H9 (cell line): ENCODE data around the gene CYGB. TPM values are rescaled to one million over a fixed set of nuclear protein-coding genes. Genes with fewer than 3 reads are reported as not detected.

Experiments used
- DNase-seq: peaks from one replicate; pipeline ENCODE4 v3.0.0-alpha.2; 2017
- H2AFZ ChIP-seq: one replicate; pipeline ENCODE4 v1.6.1; 2013; ENCODE audit warnings: mild to moderate bottlenecking, low read length, control low read depth, moderate library complexity
- H2AK5ac ChIP-seq: 2 replicates; pipeline ENCODE4 v1.6.1; 2013; ENCODE audit warnings: low read length, control low read depth, mixed read lengths; ENCODE audit not compliant: insufficient read length
- H2BK120ac ChIP-seq: one replicate; pipeline ENCODE4 v1.6.1; 2013; ENCODE audit warnings: low read depth, mild to moderate bottlenecking, low read length, control low read depth, inconsistent platforms; ENCODE audit not compliant: poor library complexity, severe bottlenecking
- H2BK12ac ChIP-seq: 2 replicates; pipeline ENCODE4 v1.6.1; 2013; ENCODE audit warnings: low read length, control low read depth, mixed read lengths, low read depth; ENCODE audit not compliant: insufficient read length
- H2BK15ac ChIP-seq: 2 replicates; pipeline ENCODE4 v1.6.1; 2013; ENCODE audit warnings: low read depth, low read length, control low read depth
- H2BK20ac ChIP-seq: one replicate; pipeline ENCODE4 v1.6.1; 2013; ENCODE audit warnings: low read depth, mild to moderate bottlenecking, low read length, control low read depth, inconsistent platforms; ENCODE audit not compliant: poor library complexity, severe bottlenecking
- H2BK5ac ChIP-seq: 2 replicates; pipeline ENCODE4 v1.6.1; 2013; ENCODE audit warnings: low read length, control low read depth, mixed read lengths; ENCODE audit not compliant: insufficient read length
- H3K14ac ChIP-seq: 2 replicates; pipeline ENCODE4 v1.6.1; 2013; ENCODE audit warnings: low read length, control low read depth; ENCODE audit not compliant: insufficient read depth
- H3K18ac ChIP-seq: 2 replicates; pipeline ENCODE4 v1.6.1; 2013; ENCODE audit warnings: low read depth, mild to moderate bottlenecking, mixed read lengths, low read length, control low read depth; ENCODE audit not compliant: insufficient read length
- H3K23ac ChIP-seq: 2 replicates; pipeline ENCODE4 v1.6.1; 2013; ENCODE audit warnings: low read length, control low read depth, mixed read lengths, low read depth; ENCODE audit not compliant: insufficient read length
- H3K23me2 ChIP-seq: 2 replicates; pipeline ENCODE4 v1.6.1; 2013; ENCODE audit warnings: low read depth, mild to moderate bottlenecking, mixed read lengths, low read length, control low read depth; ENCODE audit not compliant: insufficient read length, poor library complexity, severe bottlenecking
- H3K27ac ChIP-seq: 2 replicates; pipeline ENCODE4 v1.5.1; 2013; ENCODE audit warnings: low read length, control low read depth, mixed read lengths, low read depth; ENCODE audit not compliant: insufficient read length
- H3K27me3 ChIP-seq: 2 replicates; pipeline ENCODE4 v1.6.1; 2013; ENCODE audit warnings: low read length, control low read depth, inconsistent platforms; ENCODE audit not compliant: insufficient read depth
- H3K4ac ChIP-seq: 2 replicates; pipeline ENCODE4 v1.6.1; 2013; ENCODE audit warnings: low read depth, mild to moderate bottlenecking, control low read depth, inconsistent platforms, low read length, moderate library complexity
- H3K4me1 ChIP-seq: 2 replicates; pipeline ENCODE4 v1.6.1; 2013; ENCODE audit warnings: low read length, control low read depth, inconsistent platforms; ENCODE audit not compliant: insufficient read depth
- H3K4me2 ChIP-seq: 2 replicates; pipeline ENCODE4 v1.6.1; 2013; ENCODE audit warnings: low read length, control low read depth, mixed read lengths; ENCODE audit not compliant: insufficient read length, insufficient read depth
- H3K56ac ChIP-seq: 2 replicates; pipeline ENCODE4 v1.6.1; 2013; ENCODE audit warnings: low read depth, mild to moderate bottlenecking, mixed read lengths, low read length, control low read depth; ENCODE audit not compliant: insufficient read length
- H3K79me1 ChIP-seq: 2 replicates; pipeline ENCODE4 v1.6.1; 2013; ENCODE audit warnings: low read depth, mild to moderate bottlenecking, moderate library complexity, low read length, control low read depth, inconsistent platforms; ENCODE audit not compliant: insufficient read depth, poor library complexity, severe bottlenecking
- H3K79me2 ChIP-seq: 2 replicates; pipeline ENCODE4 v1.6.1; 2013; ENCODE audit warnings: low read length, control low read depth, inconsistent platforms; ENCODE audit not compliant: insufficient read depth
- H3K9ac ChIP-seq: 2 replicates; pipeline ENCODE4 v1.6.1; 2013; ENCODE audit warnings: low read length, control low read depth, mixed read lengths; ENCODE audit not compliant: insufficient read length; ENCODE audit errors: extremely low read depth
- H3K9me3 ChIP-seq: one replicate; pipeline ENCODE4 v1.6.1; 2013; ENCODE audit warnings: low read depth, low read length, inconsistent platforms; ENCODE audit not compliant: control insufficient read depth
- H3T11ph ChIP-seq: one replicate; pipeline ENCODE4 v1.6.1; 2013; ENCODE audit warnings: mild to moderate bottlenecking, low read length, control low read depth, inconsistent platforms
- H4K20me1 ChIP-seq: one replicate; pipeline ENCODE4 v1.6.1; 2013; ENCODE audit not compliant: control insufficient read depth, insufficient read length, insufficient read depth
- H4K5ac ChIP-seq: 2 replicates; pipeline ENCODE4 v1.6.1; 2013; ENCODE audit warnings: low read depth, mild to moderate bottlenecking, mixed read lengths, low read length, control low read depth; ENCODE audit not compliant: insufficient read length
- H4K8ac ChIP-seq: replicated peaks from 2 replicates; pipeline ENCODE4 v1.6.1; 2013; ENCODE audit warnings: low read length, control low read depth, mixed read lengths, low read depth; ENCODE audit not compliant: insufficient read length
- H4K91ac ChIP-seq: 2 replicates; pipeline ENCODE4 v1.6.1; 2013; ENCODE audit warnings: low read depth, mild to moderate bottlenecking, moderate library complexity, mixed read lengths, low read length, control low read depth; ENCODE audit not compliant: insufficient read length
- H3K27ac Mint-ChIP-seq, 3 experiments: 2 replicates in 2 of 3; 3 replicates in 1 of 3; pipeline ENCODE4 v1.8.0; 2020 to 2021; ENCODE audit warnings: mixed read lengths in 3 of 3, mild to moderate bottlenecking in 1 of 3, moderate library complexity in 1 of 3
- H3K27me3 Mint-ChIP-seq: 2 replicates; pipeline ENCODE4 v1.8.0; 2021; ENCODE audit warnings: low read depth, mild to moderate bottlenecking, moderate library complexity, mixed read lengths
- H3K36me3 Mint-ChIP-seq, 3 experiments: 2 replicates in 2 of 3; 3 replicates in 1 of 3; pipeline ENCODE4 v1.8.0; 2020 to 2021; ENCODE audit warnings: low read depth in 3 of 3, mixed read lengths in 3 of 3; ENCODE audit not compliant: insufficient read depth in 1 of 3
- H3K4me1 Mint-ChIP-seq, 2 experiments: 2 replicates each; pipeline ENCODE4 v1.8.0; 2020; ENCODE audit warnings: mixed read lengths in 2 of 2
- H3K4me3 Mint-ChIP-seq, 2 experiments: 2 replicates in 1 of 2; 3 replicates in 1 of 2; pipeline ENCODE4 v1.8.0; 2020 to 2021; ENCODE audit warnings: mild to moderate bottlenecking in 2 of 2, mixed read lengths in 2 of 2, moderate library complexity in 1 of 2
- H3K9me3 Mint-ChIP-seq, 2 experiments: 2 replicates in 1 of 2; 3 replicates in 1 of 2; pipeline ENCODE4 v1.8.0; 2020; ENCODE audit warnings: mild to moderate bottlenecking in 2 of 2, mixed read lengths in 2 of 2, moderate library complexity in 1 of 2
- CTCF ChIP-seq: fragments of 200-600 bp; sonication (generic); conservative IDR thresholded peaks from 3 replicates; pipeline ENCODE4 v1.8.0; 2021; ENCODE audit warnings: antibody characterized with exemption, mild to moderate bottlenecking
- WGBS: extraction: QIAGEN DNeasy Blood & Tissue Kit; methylation state at CpG from one replicate; pipeline ENCODE4 v1.1.7; 2013; ENCODE audit warnings: missing lambda C conversion rate, low lambda C conversion rate, mixed read lengths; ENCODE audit not compliant: insufficient read length; ENCODE audit errors: extremely low coverage; 5-methylcytosine and 5-hydroxymethylcytosine counted together
- total RNA-seq: library from RNA; stranded (reverse); gene quantifications from 2 replicates; pipeline ENCODE4 v1.2.1, GENCODE V29; 2021

Gene CYGB
- total RNA-seq, 1 experiment from 2014 or later: 2.4 TPM

- H3K4ac ChIP-seq: no peak overlapping the region
- no peaks in the 10 kb centered on the region for H3K23me2 ChIP-seq
- H2BK20ac ChIP-seq: no peak overlapping the region
- no peaks in the 10 kb centered on the region for H3K36me3 Mint-ChIP-seq
- H3K14ac ChIP-seq: no peak overlapping the region
- H2BK120ac ChIP-seq: no peak overlapping the region
- H3K56ac ChIP-seq: no peak overlapping the region
- H3K79me1 ChIP-seq: no peaks in the 10 kb centered on the region
- no peak overlapping the region for H2BK5ac ChIP-seq
- H2AK5ac ChIP-seq: no peak overlapping the region
- no peak overlapping the region for H3K9ac ChIP-seq
- H4K20me1 ChIP-seq: peaks cover 3% of the 10 kb centered on the region
- H4K91ac ChIP-seq: no peak overlapping the region
- H3K9me3 Mint-ChIP-seq: no peaks in the 10 kb centered on the region; a peak in 1 of 5 replicates
- H4K8ac ChIP-seq: no peak overlapping the region
- H4K5ac ChIP-seq: no peak overlapping the region
- H3T11ph ChIP-seq: no peak overlapping the region
- H2AFZ ChIP-seq: no peak overlapping the region
- H3K27me3 Mint-ChIP-seq: peaks cover 36% of the 10 kb centered on the region
- no peaks in the 10 kb centered on the region for H3K9me3 ChIP-seq
- H3K4me2 ChIP-seq: no peak overlapping the region
- no peaks in the 10 kb centered on the region; the same call in 1 of the 2 replicates for H3K79me2 ChIP-seq
- no peak overlapping the region for H2BK12ac ChIP-seq
- H3K4me3 Mint-ChIP-seq: no peak overlapping the region
- H3K18ac ChIP-seq: no peak overlapping the region
- no peak overlapping the region for H2BK15ac ChIP-seq
- no peak overlapping the region for H3K23ac ChIP-seq
- H3K27ac ChIP-seq: no peak overlapping the region
- peaks cover 9 to 28% of the 10 kb centered on the region in 2 experiments for H3K4me1 Mint-ChIP-seq
- WGBS: no CpG with 5 or more reads among the region's 7 CpGs
- DNase-seq: no peak
- H3K4me1 ChIP-seq: no peaks in the 10 kb centered on the region
- H3K27me3 ChIP-seq: no peaks in the 10 kb centered on the region
- H3K27ac Mint-ChIP-seq: no peak overlapping the region
- no peak for TF ChIP-seq CTCF
Measured at GRCh38 chr17:76521262-76521661, 16.2 kb downstream of the CYGB start.
